ENCODE measurements around the gene BAD. TPM values are rescaled to one million over a fixed set of nuclear protein-coding genes. Genes with fewer than 3 reads are reported as not detected.

BAD gene
- total RNA-seq, 1 experiment from 2014 or later, result 34.7 TPM

DNA sequence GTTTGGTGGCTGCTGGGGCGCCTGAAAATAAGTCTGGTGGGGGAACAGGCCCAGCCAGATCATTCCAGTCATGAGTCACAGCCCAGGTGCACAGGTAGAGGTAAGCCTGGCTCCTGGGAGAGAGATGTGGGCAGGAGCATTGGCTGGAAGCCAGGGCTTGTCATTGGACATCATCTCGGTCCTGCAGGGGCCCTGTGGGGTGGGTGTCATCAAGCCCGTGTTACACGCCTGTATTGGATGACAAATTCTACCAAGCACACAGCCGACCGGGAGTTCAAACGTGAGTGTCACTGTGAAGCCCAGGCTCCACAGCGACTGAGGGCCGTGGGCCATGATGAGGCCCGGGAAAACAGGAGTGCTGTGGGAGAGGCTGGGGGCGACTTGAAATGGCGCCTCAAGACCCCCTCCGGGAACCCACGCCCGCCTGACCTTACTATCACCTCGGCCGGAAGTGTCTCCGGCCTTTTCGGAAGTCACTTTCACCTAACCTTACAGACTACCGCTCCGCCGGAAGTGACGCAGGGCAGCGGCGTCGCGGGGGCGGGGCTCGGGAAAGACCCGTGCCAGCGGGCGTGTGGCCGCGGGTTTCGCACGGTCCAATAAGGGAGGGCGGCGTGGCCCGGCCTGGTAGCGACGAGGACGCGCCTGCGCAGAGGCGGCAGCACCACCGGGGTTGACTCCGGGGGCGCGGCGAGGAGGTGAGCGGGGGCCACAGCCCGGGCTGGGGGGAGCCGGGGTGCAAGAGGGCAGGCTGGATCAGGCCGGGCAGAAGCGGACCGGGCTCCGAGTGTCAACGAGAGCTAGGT is 43.8 kb downstream of the BAD start, which contains the start of gene FKBP2 (continued):
- TF ChIP-seq ATF1 (CRISPR knock-in tag; IDR thresholded peaks at IDR 0.05) (no peak), ZSCAN18 (CRISPR knock-in tag; IDR thresholded peaks at IDR 0.05) (no peak), SP1 (CRISPR knock-in tag; conservative IDR thresholded peaks at IDR 0.05) (peak; percentile 82), CBFB (CRISPR knock-in tag; IDR thresholded peaks at IDR 0.05; ENCODE audit: low read depth) (no peak), MYBL2 (CRISPR knock-in tag; IDR thresholded peaks at IDR 0.05) (0 out of 2 replicates have a peak, but pooled peaks have one; percentile 79), SMAD3 (CRISPR knock-in tag; IDR thresholded peaks at IDR 0.05; ENCODE audit: borderline replicate concordance) (peak; percentile 79; the same call in 1 of the 2 replicates), TP53 (CRISPR knock-in tag; IDR thresholded peaks at IDR 0.05) (no peak), MAX (CRISPR knock-in tag; IDR thresholded peaks at IDR 0.05) (peak; percentile 72), ATF3 (CRISPR knock-in tag; conservative IDR thresholded peaks at IDR 0.05) (no peak)
- TF ChIP-seq, protein P1, sequence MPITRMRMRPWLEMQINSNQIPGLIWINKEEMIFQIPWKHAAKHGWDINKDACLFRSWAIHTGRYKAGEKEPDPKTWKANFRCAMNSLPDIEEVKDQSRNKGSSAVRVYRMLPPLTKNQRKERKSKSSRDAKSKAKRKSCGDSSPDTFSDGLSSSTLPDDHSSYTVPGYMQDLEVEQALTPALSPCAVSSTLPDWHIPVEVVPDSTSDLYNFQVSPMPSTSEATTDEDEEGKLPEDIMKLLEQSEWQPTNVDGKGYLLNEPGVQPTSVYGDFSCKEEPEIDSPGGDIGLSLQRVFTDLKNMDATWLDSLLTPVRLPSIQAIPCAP (CRISPR knock-in tag; IDR thresholded peaks at IDR 0.05), result no peak
- TF ChIP-seq, protein P2, sequence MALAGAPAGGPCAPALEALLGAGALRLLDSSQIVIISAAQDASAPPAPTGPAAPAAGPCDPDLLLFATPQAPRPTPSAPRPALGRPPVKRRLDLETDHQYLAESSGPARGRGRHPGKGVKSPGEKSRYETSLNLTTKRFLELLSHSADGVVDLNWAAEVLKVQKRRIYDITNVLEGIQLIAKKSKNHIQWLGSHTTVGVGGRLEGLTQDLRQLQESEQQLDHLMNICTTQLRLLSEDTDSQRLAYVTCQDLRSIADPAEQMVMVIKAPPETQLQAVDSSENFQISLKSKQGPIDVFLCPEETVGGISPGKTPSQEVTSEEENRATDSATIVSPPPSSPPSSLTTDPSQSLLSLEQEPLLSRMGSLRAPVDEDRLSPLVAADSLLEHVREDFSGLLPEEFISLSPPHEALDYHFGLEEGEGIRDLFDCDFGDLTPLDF (CRISPR knock-in tag; IDR thresholded peaks at IDR 0.05), result 0 out of 2 replicates have a peak, but pooled peaks have one; percentile 55
- TF ChIP-seq, protein P3, sequence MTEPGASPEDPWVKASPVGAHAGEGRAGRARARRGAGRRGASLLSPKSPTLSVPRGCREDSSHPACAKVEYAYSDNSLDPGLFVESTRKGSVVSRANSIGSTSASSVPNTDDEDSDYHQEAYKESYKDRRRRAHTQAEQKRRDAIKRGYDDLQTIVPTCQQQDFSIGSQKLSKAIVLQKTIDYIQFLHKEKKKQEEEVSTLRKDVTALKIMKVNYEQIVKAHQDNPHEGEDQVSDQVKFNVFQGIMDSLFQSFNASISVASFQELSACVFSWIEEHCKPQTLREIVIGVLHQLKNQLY (CRISPR knock-in tag; IDR thresholded peaks at IDR 0.05), result no peak

- ATAC-seq (no peak), DNase-seq (ENCODE audit: low spot score) (no peak)
- Mint-ChIP-seq H3K36me3 (peaks cover 15% of the 10 kb centered on the region), H3K27ac (peak overlapping the region; percentile 100), H3K4me1 (peaks cover 35% of the 10 kb centered on the region), H3K4me3 (peak overlapping the region; percentile 88), H3K9me3 (no peaks in the 10 kb centered on the region), H3K27me3 (ENCODE audit: low read depth) (no peaks in the 10 kb centered on the region)
- ChIA-PET POLR2A (no interaction called here), CTCF (interaction anchor here (1.0 kb wide), 1 partner anchor 36 kb away, joined by 3 read pairs; no protein-coding TSS in a partner anchor)
- TF ChIP-seq CREM (CRISPR knock-in tag; IDR thresholded peaks at IDR 0.05) (no peak), PRRX2 (CRISPR knock-in tag; IDR thresholded peaks at IDR 0.05) (no peak), RORB (CRISPR knock-in tag; IDR thresholded peaks at IDR 0.05) (no peak), CDX4 (CRISPR knock-in tag; IDR thresholded peaks at IDR 0.05; ENCODE audit: borderline replicate concordance) (no peak), EMX1 (CRISPR knock-in tag; IDR thresholded peaks at IDR 0.05) (no peak), IRF2 (CRISPR knock-in tag; IDR thresholded peaks at IDR 0.05; ENCODE audit: borderline replicate concordance, low read depth) (no peak), PRDM15 (CRISPR knock-in tag; IDR thresholded peaks at IDR 0.05) (no peak), ELF4 (CRISPR knock-in tag; IDR thresholded peaks at IDR 0.05; ENCODE audit: low read depth) (no peak), MAX (CRISPR knock-in tag; IDR thresholded peaks at IDR 0.05) (no peak)
- TF ChIP-seq, protein P4, sequence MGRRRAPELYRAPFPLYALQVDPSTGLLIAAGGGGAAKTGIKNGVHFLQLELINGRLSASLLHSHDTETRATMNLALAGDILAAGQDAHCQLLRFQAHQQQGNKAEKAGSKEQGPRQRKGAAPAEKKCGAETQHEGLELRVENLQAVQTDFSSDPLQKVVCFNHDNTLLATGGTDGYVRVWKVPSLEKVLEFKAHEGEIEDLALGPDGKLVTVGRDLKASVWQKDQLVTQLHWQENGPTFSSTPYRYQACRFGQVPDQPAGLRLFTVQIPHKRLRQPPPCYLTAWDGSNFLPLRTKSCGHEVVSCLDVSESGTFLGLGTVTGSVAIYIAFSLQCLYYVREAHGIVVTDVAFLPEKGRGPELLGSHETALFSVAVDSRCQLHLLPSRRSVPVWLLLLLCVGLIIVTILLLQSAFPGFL (CRISPR knock-in tag; IDR thresholded peaks at IDR 0.05; ENCODE audit: borderline replicate concordance), result no peak
- TF ChIP-seq, protein P5, sequence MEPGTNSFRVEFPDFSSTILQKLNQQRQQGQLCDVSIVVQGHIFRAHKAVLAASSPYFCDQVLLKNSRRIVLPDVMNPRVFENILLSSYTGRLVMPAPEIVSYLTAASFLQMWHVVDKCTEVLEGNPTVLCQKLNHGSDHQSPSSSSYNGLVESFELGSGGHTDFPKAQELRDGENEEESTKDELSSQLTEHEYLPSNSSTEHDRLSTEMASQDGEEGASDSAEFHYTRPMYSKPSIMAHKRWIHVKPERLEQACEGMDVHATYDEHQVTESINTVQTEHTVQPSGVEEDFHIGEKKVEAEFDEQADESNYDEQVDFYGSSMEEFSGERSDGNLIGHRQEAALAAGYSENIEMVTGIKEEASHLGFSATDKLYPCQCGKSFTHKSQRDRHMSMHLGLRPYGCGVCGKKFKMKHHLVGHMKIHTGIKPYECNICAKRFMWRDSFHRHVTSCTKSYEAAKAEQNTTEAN (CRISPR knock-in tag; IDR thresholded peaks at IDR 0.05), result no peak
These were observed 44.6 kb downstream of the BAD start for GRCh38 chr11:64239662-64240434.
